ENCODE measurements around the gene NECAB3. TPM values are rescaled to one million over a fixed set of nuclear protein-coding genes. Genes with fewer than 3 reads are reported as not detected.
A peak's percentile ranks its signal among the peaks of the same experiment; 100 is the strongest.

NECAB3 gene
- total and polyA plus RNA-seq, 2 of the 13 experiments (the other 11 are each of a cell fraction or from before 2014, with no cell fraction given), result 61.5 to 65.5 TPM

DNA sequence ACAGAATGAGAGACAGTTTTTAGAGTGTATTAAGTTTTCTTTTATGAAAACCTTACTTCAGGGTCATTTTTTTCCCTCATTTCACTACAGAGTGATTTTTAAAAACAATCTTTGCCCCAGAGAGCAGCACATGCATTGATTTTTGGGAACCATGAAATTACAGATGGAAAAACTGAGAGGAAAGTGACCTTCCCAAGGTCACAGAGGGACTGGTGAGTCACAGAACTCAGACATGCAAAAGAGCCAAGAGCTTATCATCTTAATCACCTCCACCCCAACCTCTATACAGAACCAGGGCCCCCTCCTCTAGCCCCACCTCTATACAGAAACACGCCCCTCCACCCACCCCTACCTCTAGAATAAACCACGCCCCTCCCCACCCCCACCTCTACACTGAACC, 35.2 kb upstream of the NECAB3 start (continued):
- TF ChIP-seq, protein P1, sequence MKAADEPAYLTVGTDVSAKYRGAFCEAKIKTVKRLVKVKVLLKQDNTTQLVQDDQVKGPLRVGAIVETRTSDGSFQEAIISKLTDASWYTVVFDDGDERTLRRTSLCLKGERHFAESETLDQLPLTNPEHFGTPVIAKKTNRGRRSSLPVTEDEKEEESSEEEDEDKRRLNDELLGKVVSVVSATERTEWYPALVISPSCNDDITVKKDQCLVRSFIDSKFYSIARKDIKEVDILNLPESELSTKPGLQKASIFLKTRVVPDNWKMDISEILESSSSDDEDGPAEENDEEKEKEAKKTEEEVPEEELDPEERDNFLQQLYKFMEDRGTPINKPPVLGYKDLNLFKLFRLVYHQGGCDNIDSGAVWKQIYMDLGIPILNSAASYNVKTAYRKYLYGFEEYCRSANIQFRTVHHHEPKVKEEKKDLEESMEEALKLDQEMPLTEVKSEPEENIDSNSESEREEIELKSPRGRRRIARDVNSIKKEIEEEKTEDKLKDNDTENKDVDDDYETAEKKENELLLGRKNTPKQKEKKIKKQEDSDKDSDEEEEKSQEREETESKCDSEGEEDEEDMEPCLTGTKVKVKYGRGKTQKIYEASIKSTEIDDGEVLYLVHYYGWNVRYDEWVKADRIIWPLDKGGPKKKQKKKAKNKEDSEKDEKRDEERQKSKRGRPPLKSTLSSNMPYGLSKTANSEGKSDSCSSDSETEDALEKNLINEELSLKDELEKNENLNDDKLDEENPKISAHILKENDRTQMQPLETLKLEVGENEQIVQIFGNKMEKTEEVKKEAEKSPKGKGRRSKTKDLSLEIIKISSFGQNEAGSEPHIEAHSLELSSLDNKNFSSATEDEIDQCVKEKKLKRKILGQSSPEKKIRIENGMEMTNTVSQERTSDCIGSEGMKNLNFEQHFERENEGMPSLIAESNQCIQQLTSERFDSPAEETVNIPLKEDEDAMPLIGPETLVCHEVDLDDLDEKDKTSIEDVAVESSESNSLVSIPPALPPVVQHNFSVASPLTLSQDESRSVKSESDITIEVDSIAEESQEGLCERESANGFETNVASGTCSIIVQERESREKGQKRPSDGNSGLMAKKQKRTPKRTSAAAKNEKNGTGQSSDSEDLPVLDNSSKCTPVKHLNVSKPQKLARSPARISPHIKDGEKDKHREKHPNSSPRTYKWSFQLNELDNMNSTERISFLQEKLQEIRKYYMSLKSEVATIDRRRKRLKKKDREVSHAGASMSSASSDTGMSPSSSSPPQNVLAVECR (CRISPR knock-in tag; IDR thresholded peaks at IDR 0.05; ENCODE audit: borderline replicate concordance), result no peak; the same call in 1 of the 2 replicates
- TF ChIP-seq HNF4A (CRISPR knock-in tag; IDR thresholded peaks at IDR 0.05) (peak; percentile 31; the same call in 1 of the 2 replicates), POGZ (CRISPR knock-in tag; IDR thresholded peaks at IDR 0.05) (peak; percentile 36; the same call in 1 of the 2 replicates), NR2F6 (IDR thresholded peaks at IDR 0.05) (peak; percentile 52), NR2F6 (CRISPR knock-in tag; IDR thresholded peaks at IDR 0.05) (no peak), FOSL1 (CRISPR knock-in tag; IDR thresholded peaks at IDR 0.05; ENCODE audit: borderline replicate concordance) (no peak), SOX5 (CRISPR knock-in tag; IDR thresholded peaks at IDR 0.05; ENCODE audit: borderline replicate concordance) (peak; percentile 39; the same call in 1 of the 2 replicates), GATAD2A (CRISPR knock-in tag; IDR thresholded peaks at IDR 0.05) (peak; percentile 61), KLF11 (CRISPR knock-in tag; IDR thresholded peaks at IDR 0.05) (no peak), HNRNPK (IDR thresholded peaks at IDR 0.05; ENCODE audit: low read depth, low read length, poor library complexity, severe bottlenecking) (peak; percentile 68), MED1 (CRISPR knock-in tag; IDR thresholded peaks at IDR 0.05) (0 out of 2 replicates have a peak, but pooled peaks have one; percentile 32)
- TF ChIP-seq, protein P2, sequence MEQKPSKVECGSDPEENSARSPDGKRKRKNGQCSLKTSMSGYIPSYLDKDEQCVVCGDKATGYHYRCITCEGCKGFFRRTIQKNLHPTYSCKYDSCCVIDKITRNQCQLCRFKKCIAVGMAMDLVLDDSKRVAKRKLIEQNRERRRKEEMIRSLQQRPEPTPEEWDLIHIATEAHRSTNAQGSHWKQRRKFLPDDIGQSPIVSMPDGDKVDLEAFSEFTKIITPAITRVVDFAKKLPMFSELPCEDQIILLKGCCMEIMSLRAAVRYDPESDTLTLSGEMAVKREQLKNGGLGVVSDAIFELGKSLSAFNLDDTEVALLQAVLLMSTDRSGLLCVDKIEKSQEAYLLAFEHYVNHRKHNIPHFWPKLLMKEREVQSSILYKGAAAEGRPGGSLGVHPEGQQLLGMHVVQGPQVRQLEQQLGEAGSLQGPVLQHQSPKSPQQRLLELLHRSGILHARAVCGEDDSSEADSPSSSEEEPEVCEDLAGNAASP (CRISPR knock-in tag; IDR thresholded peaks at IDR 0.05; ENCODE audit: borderline replicate concordance), result 0 out of 2 replicates have a peak, but pooled peaks have one; percentile 29
- TF ChIP-seq, protein P3, sequence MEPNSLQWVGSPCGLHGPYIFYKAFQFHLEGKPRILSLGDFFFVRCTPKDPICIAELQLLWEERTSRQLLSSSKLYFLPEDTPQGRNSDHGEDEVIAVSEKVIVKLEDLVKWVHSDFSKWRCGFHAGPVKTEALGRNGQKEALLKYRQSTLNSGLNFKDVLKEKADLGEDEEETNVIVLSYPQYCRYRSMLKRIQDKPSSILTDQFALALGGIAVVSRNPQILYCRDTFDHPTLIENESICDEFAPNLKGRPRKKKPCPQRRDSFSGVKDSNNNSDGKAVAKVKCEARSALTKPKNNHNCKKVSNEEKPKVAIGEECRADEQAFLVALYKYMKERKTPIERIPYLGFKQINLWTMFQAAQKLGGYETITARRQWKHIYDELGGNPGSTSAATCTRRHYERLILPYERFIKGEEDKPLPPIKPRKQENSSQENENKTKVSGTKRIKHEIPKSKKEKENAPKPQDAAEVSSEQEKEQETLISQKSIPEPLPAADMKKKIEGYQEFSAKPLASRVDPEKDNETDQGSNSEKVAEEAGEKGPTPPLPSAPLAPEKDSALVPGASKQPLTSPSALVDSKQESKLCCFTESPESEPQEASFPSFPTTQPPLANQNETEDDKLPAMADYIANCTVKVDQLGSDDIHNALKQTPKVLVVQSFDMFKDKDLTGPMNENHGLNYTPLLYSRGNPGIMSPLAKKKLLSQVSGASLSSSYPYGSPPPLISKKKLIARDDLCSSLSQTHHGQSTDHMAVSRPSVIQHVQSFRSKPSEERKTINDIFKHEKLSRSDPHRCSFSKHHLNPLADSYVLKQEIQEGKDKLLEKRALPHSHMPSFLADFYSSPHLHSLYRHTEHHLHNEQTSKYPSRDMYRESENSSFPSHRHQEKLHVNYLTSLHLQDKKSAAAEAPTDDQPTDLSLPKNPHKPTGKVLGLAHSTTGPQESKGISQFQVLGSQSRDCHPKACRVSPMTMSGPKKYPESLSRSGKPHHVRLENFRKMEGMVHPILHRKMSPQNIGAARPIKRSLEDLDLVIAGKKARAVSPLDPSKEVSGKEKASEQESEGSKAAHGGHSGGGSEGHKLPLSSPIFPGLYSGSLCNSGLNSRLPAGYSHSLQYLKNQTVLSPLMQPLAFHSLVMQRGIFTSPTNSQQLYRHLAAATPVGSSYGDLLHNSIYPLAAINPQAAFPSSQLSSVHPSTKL (CRISPR knock-in tag; IDR thresholded peaks at IDR 0.05), result 0 out of 2 replicates have a peak, but pooled peaks have one; percentile 13
- TF ChIP-seq, protein P4, sequence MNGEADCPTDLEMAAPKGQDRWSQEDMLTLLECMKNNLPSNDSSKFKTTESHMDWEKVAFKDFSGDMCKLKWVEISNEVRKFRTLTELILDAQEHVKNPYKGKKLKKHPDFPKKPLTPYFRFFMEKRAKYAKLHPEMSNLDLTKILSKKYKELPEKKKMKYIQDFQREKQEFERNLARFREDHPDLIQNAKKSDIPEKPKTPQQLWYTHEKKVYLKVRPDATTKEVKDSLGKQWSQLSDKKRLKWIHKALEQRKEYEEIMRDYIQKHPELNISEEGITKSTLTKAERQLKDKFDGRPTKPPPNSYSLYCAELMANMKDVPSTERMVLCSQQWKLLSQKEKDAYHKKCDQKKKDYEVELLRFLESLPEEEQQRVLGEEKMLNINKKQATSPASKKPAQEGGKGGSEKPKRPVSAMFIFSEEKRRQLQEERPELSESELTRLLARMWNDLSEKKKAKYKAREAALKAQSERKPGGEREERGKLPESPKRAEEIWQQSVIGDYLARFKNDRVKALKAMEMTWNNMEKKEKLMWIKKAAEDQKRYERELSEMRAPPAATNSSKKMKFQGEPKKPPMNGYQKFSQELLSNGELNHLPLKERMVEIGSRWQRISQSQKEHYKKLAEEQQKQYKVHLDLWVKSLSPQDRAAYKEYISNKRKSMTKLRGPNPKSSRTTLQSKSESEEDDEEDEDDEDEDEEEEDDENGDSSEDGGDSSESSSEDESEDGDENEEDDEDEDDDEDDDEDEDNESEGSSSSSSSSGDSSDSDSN (CRISPR knock-in tag; IDR thresholded peaks at IDR 0.05), result no peak
